ENCODE results near the gene ZNF446. TPM values are rescaled to one million over a fixed set of nuclear protein-coding genes. Genes with fewer than 3 reads are reported as not detected.

ZNF446 gene
- total and polyA plus RNA-seq, 7 experiments from 2014 or later, result 3.2 to 20.0 (median 13.9) TPM

- Histone ChIP-seq H3K27me3 (ENCODE audit: control insufficient read depth in 2 of 2, insufficient read depth in 2 of 2, low read length in 2 of 2) (no peaks in the 10 kb centered on the region), H3K4me3 (ENCODE audit: low read length) (no peak overlapping the region), H3K36me3 (ENCODE audit: control insufficient read depth in 2 of 3, insufficient read depth in 3 of 3, low read length in 3 of 3) (peaks cover 0 to 1% (median 0%) of the 10 kb centered on the region in 3 experiments), H3K9me3 (ENCODE audit: control insufficient read depth in 2 of 3, low read length in 3 of 3) (no peaks in the 10 kb centered on the region), H3K4me1 (ENCODE audit: control insufficient read depth in 2 of 2, insufficient read depth in 2 of 2, low read length in 2 of 2) (peaks cover 14 to 16% of the 10 kb centered on the region in 2 donors), H3K27ac (ENCODE audit: low read depth, low read length) (no peak overlapping the region)
- H3K4me1 Mint-ChIP-seq, result peaks cover 6 to 29% (median 17%) of the 10 kb centered on the region in 7 donors
- no peaks in the 10 kb centered on the region for H3K27me3 Mint-ChIP-seq
- no peak for DNase-seq
- ATAC-seq, result no peak
- peak overlapping the region in 4 of 9 donors; percentile 36 to 71 (median 48) for H3K27ac Mint-ChIP-seq
- intact Hi-C loops (cut with micrococcal nuclease), result loop anchor here in 1 of 2 donors (2.0 kb wide), 1 partner anchor 295 kb away; the partner anchor contains the start of gene ZNF274
- ChIA-PET POLR2A (interaction anchor here (1.1 to 1.6 kb wide), 2 partner anchors 42 to 70 kb away, joined by 4 read pairs; partner anchors contain the start of gene ZBTB45), CTCF (no interaction called here)
- peaks cover 0 to 16% (median 0%) of the 10 kb centered on the region in 5 donors for H3K36me3 Mint-ChIP-seq
- no peaks in the 10 kb centered on the region for H3K9me3 Mint-ChIP-seq
- H3K4me3 Mint-ChIP-seq, result peak overlapping the region in 5 of 10 donors; percentile 28 to 45 (median 31)
Measured at GRCh38 chr19:58477871-58478270, 1.7 kb downstream of the ZNF446 start.

DNA sequence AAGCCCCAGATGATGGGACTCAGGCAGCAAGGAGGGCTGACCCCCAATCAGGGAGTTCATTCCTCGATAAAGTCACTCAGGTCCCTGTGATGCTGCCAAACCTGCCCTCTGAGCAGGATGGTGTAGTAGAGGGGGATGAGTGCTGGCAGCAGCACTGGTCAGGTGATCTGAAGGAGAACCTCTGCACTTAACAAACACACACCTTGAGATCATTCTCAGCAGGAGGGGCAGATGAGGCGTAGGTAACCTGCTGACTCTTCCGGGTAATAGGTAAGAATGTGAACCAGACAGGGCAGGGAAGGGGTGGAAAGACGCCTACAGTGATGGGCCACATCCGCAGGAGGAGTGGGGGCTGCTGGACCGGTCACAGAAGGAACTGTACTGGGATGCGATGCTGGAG, 3.2 kb downstream of the ZNF446 start:
- POLR2A ChIA-PET, result no interaction called here
- peaks cover 14 to 16% of the 10 kb centered on the region in 2 donors for H3K4me1 ChIP-seq (ENCODE audit: control insufficient read depth in 2 of 2, insufficient read depth in 2 of 2, low read length in 2 of 2)
- no peaks in the 10 kb centered on the region for H3K36me3 ChIP-seq (ENCODE audit: control insufficient read depth in 2 of 3, insufficient read depth in 3 of 3, low read length in 3 of 3)
- intact Hi-C loops (cut with micrococcal nuclease), result no loop called here
- no peak overlapping the region for H3K27ac ChIP-seq (ENCODE audit: low read depth, low read length)
- H3K9me3 ChIP-seq (ENCODE audit: control insufficient read depth in 2 of 3, low read length in 3 of 3), result no peaks in the 10 kb centered on the region
- H3K4me3 ChIP-seq (ENCODE audit: low read length), result no peak overlapping the region
- peaks cover 0 to 16% (median 0%) of the 10 kb centered on the region in 5 donors for H3K36me3 Mint-ChIP-seq
- no peak overlapping the region for H3K4me3 Mint-ChIP-seq
- H3K4me1 Mint-ChIP-seq, result peaks cover 6 to 24% (median 17%) of the 10 kb centered on the region in 7 donors
- CTCF ChIA-PET, result no interaction called here
- H3K27me3 Mint-ChIP-seq, result no peaks in the 10 kb centered on the region
- peak overlapping the region in 1 of 9 donors; percentile 53 for H3K27ac Mint-ChIP-seq
- H3K27me3 ChIP-seq (ENCODE audit: control insufficient read depth in 2 of 2, insufficient read depth in 2 of 2, low read length in 2 of 2), result no peaks in the 10 kb centered on the region
- ATAC-seq, result no peak
- no peaks in the 10 kb centered on the region for H3K9me3 Mint-ChIP-seq
- DNase-seq, result no peak

DNA sequence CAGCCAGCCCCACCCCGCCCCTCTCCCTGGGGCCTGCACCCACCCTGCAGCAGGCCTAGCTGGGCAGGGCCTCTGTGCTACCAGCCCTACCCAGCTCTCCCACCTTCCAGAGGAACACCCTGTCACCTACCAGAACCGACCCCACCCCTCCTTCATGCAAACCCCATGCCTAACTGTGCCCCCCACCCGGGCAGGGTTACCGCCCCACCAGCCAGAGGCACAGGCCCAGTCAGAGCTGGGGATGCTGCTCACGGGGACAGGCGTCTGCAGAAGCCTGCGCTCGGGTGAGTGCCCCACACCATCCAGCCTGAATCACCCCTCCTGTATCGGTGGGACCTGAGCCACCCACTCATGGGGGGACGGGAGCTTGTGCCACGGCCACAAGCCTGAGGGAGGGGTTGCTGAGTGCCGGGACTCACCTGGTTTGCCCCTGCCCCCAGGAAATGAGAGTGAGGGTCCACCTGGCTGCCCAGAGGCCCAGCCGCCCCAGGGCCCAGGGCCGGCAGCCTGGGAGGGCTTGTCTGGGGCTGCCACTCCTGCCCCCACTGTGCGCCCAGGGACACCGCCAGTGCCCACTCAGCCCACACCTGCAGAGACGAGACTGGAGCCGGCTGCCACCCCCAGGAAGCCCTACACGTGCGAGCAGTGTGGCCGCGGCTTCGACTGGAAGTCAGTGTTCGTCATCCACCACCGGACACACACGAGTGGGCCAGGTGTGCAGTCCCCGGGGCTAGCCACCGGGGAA, 3.8 kb downstream of the ZNF446 start:
- H3K4me3 ChIP-seq (ENCODE audit: low read length), result no peak overlapping the region
- POLR2A ChIA-PET, result no interaction called here
- Mint-ChIP-seq H3K27me3 (no peaks in the 10 kb centered on the region), H3K4me1 (peaks cover 6 to 20% (median 13%) of the 10 kb centered on the region in 7 donors), H3K4me3 (no peak overlapping the region), H3K9me3 (no peaks in the 10 kb centered on the region), H3K27ac (no peak overlapping the region), H3K36me3 (peaks cover 0 to 16% (median 0%) of the 10 kb centered on the region in 5 donors)
- H3K27ac ChIP-seq (ENCODE audit: low read depth, low read length), result no peak overlapping the region
- no peaks in the 10 kb centered on the region for H3K36me3 ChIP-seq (ENCODE audit: control insufficient read depth in 2 of 3, insufficient read depth in 3 of 3, low read length in 3 of 3)
- CTCF ChIA-PET, result no interaction called here
- ATAC-seq (no peak), DNase-seq (no peak)
- peaks cover 14% of the 10 kb centered on the region in 2 donors for H3K4me1 ChIP-seq (ENCODE audit: control insufficient read depth in 2 of 2, insufficient read depth in 2 of 2, low read length in 2 of 2)
- intact Hi-C loops (cut with micrococcal nuclease), result no loop called here
- no peaks in the 10 kb centered on the region for H3K27me3 ChIP-seq (ENCODE audit: control insufficient read depth in 2 of 2, insufficient read depth in 2 of 2, low read length in 2 of 2)
- H3K9me3 ChIP-seq (ENCODE audit: control insufficient read depth in 2 of 3, low read length in 3 of 3), result no peaks in the 10 kb centered on the region

GRCh38 chr19:58480481-58480830, 4.3 kb downstream of the ZNF446 start:
- Histone ChIP-seq H3K9me3 (ENCODE audit: control insufficient read depth in 2 of 3, low read length in 3 of 3) (no peaks in the 10 kb centered on the region), H3K27me3 (ENCODE audit: control insufficient read depth in 2 of 2, insufficient read depth in 2 of 2, low read length in 2 of 2) (no peaks in the 10 kb centered on the region), H3K4me3 (ENCODE audit: low read length) (no peak overlapping the region), H3K36me3 (ENCODE audit: control insufficient read depth in 2 of 3, insufficient read depth in 3 of 3, low read length in 3 of 3) (no peaks in the 10 kb centered on the region), H3K27ac (ENCODE audit: low read depth, low read length) (no peak overlapping the region), H3K4me1 (ENCODE audit: control insufficient read depth in 2 of 2, insufficient read depth in 2 of 2, low read length in 2 of 2) (peaks cover 9% of the 10 kb centered on the region in 2 donors)
- ATAC-seq (no peak), DNase-seq (no peak)
- ChIA-PET POLR2A (no interaction called here), CTCF (no interaction called here)
- Mint-ChIP-seq H3K27ac (no peak overlapping the region), H3K4me1 (peaks cover 6 to 15% (median 10%) of the 10 kb centered on the region in 7 donors), H3K27me3 (no peaks in the 10 kb centered on the region), H3K9me3 (no peaks in the 10 kb centered on the region), H3K4me3 (no peak overlapping the region), H3K36me3 (peaks cover 0 to 16% (median 0%) of the 10 kb centered on the region in 5 donors)
- intact Hi-C loops (cut with micrococcal nuclease), result no loop called here

- intact Hi-C loops (cut with micrococcal nuclease), result no loop called here
- peaks cover 6 to 11% (median 8%) of the 10 kb centered on the region in 7 donors for H3K4me1 Mint-ChIP-seq
- ATAC-seq (no peak), DNase-seq (no peak)
- ChIA-PET POLR2A (no interaction called here), CTCF (no interaction called here)
- H3K4me3 Mint-ChIP-seq, result no peak overlapping the region
- H3K9me3 ChIP-seq (ENCODE audit: control insufficient read depth in 2 of 3, low read length in 3 of 3), result no peaks in the 10 kb centered on the region
- no peak overlapping the region for H3K27ac ChIP-seq (ENCODE audit: low read depth, low read length)
- H3K27ac Mint-ChIP-seq, result no peak overlapping the region
- peaks cover 0 to 16% (median 0%) of the 10 kb centered on the region in 5 donors for H3K36me3 Mint-ChIP-seq
- H3K27me3 Mint-ChIP-seq, result no peaks in the 10 kb centered on the region
- H3K9me3 Mint-ChIP-seq, result no peaks in the 10 kb centered on the region
- no peak overlapping the region for H3K4me3 ChIP-seq (ENCODE audit: low read length)
- H3K4me1 ChIP-seq (ENCODE audit: control insufficient read depth in 2 of 2, insufficient read depth in 2 of 2, low read length in 2 of 2), result peaks cover 8% of the 10 kb centered on the region in 2 donors
- no peaks in the 10 kb centered on the region for H3K36me3 ChIP-seq (ENCODE audit: control insufficient read depth in 2 of 3, insufficient read depth in 3 of 3, low read length in 3 of 3)
- H3K27me3 ChIP-seq (ENCODE audit: control insufficient read depth in 2 of 2, insufficient read depth in 2 of 2, low read length in 2 of 2), result no peaks in the 10 kb centered on the region
Measured at GRCh38 chr19:58480831-58481230, 4.7 kb downstream of the ZNF446 start.

DNA sequence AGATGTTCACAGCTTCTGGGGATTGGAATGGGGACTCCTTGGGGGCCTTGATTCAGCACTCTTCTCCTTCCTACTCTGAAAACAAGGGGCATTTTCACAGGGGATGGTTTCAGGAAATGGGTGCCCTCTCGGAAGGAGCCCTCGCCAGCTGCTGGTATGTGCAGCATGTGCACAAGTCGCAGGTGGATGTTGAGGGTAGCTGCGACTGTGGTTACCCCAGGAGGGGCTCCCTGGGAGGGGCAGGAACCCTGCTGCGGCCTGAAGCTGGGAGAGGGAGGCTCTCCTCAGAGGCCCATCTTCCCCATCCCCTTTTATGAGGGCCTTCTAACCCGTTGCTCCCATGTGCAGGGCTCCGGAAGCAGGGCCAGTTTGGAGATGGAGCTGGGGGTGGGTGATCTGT, 6.2 kb downstream of the ZNF446 start:
- no peak for ATAC-seq
- no peak overlapping the region for H3K4me3 Mint-ChIP-seq
- peaks cover 0 to 2% (median 0%) of the 10 kb centered on the region in 7 donors for H3K4me1 Mint-ChIP-seq
- no peaks in the 10 kb centered on the region for H3K4me1 ChIP-seq (ENCODE audit: control insufficient read depth in 2 of 2, insufficient read depth in 2 of 2, low read length in 2 of 2)
- peaks cover 0 to 16% (median 0%) of the 10 kb centered on the region in 5 donors for H3K36me3 Mint-ChIP-seq
- no peaks in the 10 kb centered on the region for H3K27me3 Mint-ChIP-seq
- peak overlapping the region in 2 of 9 donors; percentile 17 to 54 for H3K27ac Mint-ChIP-seq
- ChIA-PET POLR2A (no interaction called here), CTCF (interaction anchor here (1.3 kb wide), 1 partner anchor 32 kb away, joined by 4 read pairs; no protein-coding TSS in a partner anchor)
- no peak overlapping the region for H3K27ac ChIP-seq (ENCODE audit: low read depth, low read length)
- H3K4me3 ChIP-seq (ENCODE audit: low read length), result no peak overlapping the region
- no peaks in the 10 kb centered on the region for H3K27me3 ChIP-seq (ENCODE audit: control insufficient read depth in 2 of 2, insufficient read depth in 2 of 2, low read length in 2 of 2)
- intact Hi-C loops (cut with micrococcal nuclease), result no loop called here
- H3K9me3 Mint-ChIP-seq, result no peaks in the 10 kb centered on the region
- H3K9me3 ChIP-seq (ENCODE audit: control insufficient read depth in 2 of 3, low read length in 3 of 3), result no peaks in the 10 kb centered on the region
- no peaks in the 10 kb centered on the region for H3K36me3 ChIP-seq (ENCODE audit: control insufficient read depth in 2 of 3, insufficient read depth in 3 of 3, low read length in 3 of 3)
- DNase-seq, result no peak
